HG02798 (cell line): ENCODE results near the gene ZNF394.

ENCODE experiments used
- ATAC-seq: cut with Tn5 transposase; IDR thresholded peaks from one replicate; pipeline ENCODE4 v1.9.1; 2021; ENCODE audit warnings: mild to moderate bottlenecking; ENCODE audit not compliant: unreplicated experiment, poor library complexity

The ZNF394 gene

DNA sequence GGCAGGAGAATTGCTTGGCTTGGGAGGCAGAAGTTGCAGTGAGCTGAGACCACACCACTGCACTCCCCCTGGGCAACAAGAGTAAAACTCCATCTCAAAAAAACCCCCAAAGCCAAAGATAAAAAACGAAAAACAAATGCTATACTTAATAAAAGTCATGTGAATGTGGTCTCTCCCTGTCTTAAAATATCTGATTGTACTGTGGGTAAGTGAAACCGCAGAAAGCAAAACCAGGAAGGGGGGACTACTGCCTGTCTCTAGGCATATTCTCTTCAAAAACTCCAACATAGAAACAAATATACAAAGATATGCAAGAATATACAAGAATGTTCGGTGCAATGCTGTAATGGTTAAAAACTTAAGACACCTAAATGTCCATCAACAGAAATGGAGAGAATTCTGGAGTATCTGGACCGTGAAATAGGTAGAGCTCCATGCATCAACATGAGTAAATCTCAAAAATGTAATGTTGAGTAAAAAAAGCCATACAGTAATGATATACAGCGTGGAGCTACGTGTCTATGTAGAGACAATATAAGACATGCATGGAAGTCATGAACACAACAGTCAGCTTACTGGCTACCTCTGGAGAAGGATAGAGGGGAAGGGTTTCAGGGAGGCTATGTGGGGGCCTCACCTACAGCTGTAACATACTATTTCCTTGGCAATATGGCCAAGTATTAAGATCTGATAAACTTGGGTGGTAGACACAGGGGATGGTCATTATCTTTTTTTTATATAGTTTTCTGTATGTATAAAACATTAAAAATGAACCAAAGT lies 2.1 kb downstream of the ZNF394 start:
- no peak for ATAC-seq

DNA sequence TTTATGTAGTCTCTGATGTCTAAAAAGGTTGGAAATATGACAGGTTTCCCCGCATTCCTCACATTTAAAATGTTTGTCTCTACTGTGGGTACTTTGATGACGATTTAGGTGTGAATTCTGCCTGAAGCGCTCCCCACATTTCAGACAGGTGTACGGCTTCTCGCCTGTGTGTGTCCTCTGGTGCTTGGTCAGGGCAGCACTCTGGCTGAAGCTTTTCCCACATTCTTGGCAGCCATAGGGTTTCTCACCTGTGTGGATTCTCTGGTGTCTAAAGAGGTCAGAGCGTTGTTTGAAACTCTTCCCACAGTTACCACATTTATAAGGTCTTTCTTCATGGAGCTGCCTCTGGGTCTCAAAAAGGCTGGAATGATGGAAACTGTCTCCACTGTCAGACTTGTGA lies 6.3 kb downstream of the ZNF394 start:
- no peak for ATAC-seq

DNA sequence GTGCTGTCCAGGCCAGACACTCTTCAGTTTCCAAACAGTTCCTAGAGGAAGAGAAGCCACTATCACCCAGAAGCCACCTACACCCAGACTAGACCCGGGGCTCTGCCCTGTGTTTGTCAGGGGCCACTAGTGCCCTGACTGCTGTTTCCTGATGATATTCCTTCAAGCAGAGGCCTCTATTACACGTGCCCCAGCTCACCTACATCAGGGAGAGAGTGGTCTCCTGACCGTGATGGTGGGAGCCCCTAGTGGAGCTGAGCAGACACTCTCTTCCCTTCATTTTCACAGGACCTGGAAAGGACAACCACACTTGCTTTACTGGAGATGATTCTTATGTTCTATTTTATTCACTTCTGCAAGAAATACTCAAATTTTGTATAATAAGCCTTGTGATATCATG lies 9.2 kb downstream of the ZNF394 start:
- no peak for ATAC-seq

DNA sequence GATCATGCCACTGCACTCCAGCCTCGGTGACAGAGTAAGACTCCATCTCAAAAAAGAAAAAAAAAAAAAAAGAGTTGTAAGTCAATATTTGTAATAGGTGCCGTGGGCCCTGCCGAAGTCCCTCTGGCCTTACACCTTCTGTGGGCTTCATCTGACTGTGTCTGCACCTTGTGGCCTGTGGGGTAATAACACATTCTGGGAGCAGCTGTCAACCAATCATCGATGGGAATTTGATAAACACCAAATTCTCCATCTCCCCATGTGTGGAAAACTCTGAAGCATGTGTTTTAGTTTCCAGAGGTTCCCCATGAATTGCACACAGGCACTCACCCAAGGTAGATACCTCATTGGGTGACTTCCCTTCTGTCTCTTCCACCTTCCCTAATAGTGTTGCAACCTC lies 10.8 kb downstream of the ZNF394 start:
- ATAC-seq = no peak

DNA sequence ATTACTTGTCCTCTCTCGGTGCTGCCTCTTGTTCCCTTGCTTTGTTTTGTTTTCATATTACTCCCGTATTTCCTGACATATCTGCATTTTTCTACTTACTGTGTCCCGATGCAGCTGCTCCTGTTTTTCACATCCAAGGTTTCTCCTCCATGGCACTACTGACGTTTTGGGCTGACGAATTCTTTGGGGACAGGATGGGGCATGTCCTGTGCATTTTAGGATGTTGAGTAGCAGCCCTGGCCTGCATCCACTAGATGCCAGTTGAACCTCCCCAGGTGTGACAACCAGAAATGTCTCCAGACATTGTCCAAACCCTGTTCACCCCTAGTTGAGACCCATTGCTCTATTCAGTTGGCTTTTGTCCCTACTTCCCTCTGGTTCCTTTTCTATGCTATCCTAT lies 15.0 kb downstream of the ZNF394 start:
- no peak for ATAC-seq

DNA sequence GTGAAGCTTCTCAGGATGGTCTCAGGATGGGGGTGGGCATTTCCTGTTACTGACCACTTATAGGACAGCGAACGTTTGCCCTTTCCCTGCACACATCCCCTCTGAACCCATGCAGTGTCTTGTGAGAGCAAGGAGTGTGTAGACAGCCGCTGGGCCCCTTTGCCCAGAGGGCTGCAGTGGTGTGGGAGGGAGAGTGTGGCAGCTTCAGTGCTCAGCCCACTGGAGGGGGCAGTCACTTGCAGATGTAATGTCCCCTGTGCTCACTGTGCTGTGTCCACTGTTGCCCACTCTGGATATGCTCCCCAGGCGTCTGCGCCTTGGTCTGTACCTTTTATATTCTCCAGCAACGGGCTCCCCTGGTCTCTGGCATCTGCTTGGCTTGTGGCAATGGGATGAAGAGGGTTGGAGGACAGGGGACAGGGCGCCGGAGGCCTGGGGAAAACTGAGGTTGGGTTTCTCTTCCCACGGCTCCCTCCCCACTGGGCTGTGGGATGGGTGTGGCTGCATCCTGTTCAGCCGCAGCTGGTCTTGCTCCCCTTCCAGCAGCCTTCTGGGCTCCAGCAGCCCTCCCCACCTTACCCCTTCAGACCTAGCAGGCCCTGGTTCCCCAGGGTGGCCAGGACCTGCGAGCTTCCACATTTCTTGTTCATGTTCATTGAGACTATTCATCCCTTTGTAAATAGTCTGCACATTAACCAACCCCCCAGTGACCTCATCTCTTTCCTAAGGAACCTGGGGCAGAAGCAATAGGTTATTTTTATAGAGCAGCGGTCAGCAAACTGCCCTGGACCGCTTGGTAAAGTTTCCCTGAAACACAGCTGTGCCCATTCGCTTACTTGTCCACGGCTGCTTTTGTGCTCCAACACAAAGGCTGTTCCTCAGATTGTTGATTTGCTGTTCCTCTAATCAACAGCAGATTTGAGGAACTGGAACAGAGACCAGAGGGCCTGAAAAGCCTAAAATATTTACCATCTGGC lies 21.3 kb downstream of the ZNF394 start:
- no peak for ATAC-seq

DNA sequence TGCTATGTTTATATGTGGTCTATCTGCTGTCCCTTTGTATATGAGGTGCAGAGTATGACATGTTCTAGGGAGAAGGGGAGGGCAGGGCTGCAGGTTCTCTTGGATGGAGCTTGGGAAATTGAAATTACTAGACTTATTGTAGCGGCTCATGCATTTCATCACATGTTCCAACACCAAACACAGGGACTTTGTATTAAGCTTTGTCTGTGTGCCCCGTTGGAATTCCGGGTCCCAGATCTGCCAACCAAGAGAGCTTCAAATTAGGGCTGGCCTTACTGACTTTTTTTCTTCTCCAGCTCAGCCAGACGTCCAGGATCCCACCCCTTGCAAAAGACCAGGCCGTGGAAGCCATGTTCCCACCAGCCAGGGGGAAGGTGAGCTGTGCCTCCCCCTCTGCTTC lies 24.0 kb downstream of the ZNF394 start:
- no peak for ATAC-seq

DNA sequence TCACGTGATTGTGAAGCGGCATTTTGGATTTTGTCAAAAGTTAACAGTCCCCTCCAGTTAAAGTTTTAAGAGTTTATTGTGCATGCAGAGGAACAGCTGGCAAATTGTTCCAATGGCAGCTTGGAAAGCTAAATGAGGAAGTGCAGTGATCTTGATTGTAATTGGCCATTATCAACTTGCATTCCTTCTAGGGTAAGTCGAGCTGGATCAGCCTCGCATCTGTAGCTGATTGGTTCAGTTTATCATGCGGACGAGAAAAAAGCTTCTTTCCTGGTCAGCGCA lies 26.8 kb downstream of the ZNF394 start:
- no peak for ATAC-seq

DNA sequence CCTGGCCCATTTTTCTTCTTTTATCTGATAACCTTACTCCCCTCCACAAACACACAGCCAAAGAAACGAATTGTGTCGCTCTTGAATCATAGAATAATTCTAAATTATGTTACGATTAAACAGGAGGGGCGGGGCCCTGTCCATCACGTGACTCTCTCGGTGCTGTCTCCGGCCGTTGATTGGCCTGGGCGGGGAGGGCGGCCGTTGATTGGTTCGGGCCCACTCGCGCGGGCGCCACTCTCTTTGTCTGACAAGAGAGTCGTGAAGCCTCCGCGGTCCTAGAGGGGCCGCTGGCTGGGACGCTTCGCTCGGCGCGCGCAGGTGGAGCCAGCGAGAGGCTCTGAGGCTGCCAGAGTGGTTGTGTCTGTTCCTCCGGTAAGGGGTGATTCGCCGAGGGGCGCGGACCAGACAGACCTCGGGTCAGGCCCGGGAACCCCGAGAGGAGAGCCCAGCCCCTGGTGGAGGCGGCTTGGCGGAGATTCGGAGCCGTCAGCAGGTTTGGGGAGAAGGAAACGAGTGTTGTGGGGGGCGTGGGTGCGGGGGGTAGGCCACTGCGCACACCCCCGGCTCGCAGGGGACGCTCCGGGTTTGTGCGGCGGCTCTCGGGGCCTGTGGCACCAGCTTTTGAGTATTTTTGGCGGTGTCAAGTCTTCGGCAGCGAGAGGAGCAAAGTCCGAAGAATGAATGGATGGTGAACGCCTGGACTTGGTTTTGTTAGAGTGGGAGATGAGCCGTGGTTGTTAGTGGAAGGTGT lies 27.3 kb downstream of the ZNF394 start, which contains the start of gene ZNF789:
TSS of gene ZNF789 (plus strand) at position 330 of the 754 bp plus-strand sequence. CDS start 3,567 bp downstream, outside the sequence.
- ATAC-seq = peak; percentile 97

DNA sequence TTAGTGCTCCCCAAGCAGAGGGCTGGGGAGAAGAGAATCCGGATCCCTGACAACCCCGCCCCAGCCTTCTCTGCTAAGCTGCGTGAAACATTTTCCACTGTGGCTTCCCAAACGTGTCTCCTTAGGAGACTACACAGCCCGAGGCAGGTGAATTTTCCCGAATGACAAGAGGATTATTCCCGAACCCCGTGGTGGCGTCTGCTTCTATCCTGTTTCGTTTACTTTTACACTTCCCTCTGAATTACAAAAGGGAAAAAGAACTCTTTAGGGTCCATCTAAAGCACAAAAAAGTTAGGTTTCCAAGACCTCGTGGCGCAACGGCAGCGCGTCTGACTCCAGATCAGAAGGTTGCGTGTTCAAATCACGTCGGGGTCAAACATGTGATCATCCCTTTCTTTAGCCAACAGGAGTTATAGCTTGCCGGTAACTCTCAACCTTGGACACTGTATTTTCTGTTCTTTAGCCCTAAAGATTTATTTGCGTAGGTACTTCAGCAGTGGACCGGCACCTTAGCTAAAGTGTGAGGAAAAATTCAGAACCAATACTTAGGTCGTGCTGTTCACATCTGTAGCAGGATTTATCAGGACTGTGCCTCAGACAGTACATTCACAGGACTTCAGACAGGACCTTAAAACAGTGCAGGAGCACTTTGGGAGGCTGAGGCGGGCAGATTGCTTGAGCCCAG lies 30.6 kb downstream of the ZNF394 start:
- no peak for ATAC-seq

DNA sequence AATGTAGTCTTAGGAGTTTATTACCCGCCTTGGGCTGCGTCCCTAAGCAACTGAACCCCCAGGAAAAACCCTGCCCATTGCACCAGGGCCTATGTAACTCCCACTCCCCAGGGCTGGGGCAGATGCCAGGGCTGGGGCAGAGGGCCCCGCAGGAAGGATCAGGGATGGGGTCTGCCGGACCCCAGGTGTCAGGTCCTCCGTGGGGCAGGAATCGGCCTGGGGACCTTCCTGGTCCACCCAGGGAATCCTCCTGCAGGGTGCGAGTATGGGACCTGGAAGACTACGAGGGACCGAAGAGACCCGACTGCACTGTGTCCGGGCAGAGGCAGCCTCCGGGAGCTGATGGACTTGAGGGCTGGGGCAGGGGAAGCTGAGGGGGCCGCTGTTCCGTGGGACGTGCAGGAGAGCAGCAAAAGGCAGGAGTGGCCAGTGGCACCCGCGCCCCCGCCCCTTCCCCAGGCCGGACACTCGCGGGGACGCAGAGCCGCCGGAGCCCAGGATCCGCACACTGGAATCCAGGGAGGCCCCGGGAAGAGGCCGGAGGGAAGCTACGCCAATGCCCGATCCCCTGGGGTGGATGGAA lies 31.7 kb downstream of the ZNF394 start:
- ATAC-seq = no peak

DNA sequence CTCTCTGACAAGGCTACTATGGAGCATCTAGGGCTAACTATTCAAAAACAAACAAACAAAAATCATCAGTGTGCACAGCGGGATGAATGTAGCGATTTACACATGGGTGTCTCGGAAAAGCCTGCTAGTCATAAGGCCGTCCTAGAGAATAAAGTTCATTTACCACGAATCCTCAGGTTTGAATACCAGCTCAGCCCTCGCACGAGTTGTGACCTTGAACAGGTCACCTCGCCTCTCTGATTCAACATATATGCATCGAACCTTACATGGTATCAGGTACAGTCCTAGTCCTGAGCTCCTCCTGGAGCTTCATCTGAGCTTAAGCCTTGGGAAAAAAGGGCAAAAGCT lies 34.7 kb downstream of the ZNF394 start:
- peak; percentile 3 for ATAC-seq

DNA sequence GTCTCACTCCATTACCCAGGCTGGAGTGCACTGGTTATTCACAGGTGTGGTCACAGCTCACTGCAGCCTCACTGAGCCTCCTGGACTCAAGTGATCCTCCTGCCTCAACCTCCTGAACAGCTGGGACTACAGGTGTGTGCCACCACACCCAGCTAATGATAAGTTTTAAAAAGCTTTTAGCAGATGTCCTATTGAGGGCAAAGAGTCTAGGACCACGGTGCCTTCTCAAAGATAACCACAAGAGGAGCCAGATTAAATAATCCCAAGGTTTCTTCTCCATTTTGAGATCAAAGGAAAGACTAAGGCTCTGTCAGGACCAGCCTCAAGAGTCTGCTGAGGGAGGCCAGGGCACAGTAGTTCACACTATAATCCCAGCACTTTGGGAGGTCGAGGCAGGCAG lies 38.9 kb downstream of the ZNF394 start:
- no peak for ATAC-seq

DNA sequence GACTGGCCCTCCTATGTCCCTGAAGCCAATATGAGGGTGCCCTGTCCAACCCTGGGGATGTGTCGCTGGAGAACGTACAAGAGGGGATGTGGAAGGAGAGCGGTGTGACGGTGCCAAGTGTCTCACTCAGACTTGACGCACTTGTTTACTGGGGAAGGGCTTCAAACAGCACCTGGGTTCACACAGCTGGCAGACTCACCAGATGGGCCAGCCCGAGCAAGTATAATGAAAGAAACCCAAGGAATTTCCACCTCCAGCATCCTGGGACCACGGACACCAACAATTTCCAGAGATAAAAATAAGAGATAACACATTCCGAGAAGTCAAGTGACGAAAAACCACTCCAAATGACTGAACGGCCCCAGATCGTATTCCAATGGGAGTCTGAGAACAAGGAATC lies 39.4 kb downstream of the ZNF394 start:
- no peak for ATAC-seq

DNA sequence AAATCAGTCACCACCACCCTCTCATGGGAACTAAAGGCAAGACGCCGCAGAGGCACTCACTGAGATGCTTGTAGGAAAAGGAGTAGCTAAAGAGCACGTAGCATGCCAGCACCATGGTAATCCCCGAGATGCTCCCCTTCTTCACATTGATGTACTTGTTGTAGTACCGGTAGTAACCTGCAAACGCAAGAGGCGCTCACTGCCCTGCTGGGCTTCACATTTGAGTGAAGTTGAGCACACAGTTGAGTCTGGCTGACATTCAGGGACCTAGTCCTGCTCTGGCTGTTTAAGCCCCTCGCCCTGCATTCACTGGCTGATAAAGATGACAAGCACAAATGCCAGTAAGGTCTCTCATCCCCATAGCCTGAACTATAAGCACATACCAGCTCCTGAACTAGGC lies 41.0 kb downstream of the ZNF394 start:
- no peak for ATAC-seq

DNA sequence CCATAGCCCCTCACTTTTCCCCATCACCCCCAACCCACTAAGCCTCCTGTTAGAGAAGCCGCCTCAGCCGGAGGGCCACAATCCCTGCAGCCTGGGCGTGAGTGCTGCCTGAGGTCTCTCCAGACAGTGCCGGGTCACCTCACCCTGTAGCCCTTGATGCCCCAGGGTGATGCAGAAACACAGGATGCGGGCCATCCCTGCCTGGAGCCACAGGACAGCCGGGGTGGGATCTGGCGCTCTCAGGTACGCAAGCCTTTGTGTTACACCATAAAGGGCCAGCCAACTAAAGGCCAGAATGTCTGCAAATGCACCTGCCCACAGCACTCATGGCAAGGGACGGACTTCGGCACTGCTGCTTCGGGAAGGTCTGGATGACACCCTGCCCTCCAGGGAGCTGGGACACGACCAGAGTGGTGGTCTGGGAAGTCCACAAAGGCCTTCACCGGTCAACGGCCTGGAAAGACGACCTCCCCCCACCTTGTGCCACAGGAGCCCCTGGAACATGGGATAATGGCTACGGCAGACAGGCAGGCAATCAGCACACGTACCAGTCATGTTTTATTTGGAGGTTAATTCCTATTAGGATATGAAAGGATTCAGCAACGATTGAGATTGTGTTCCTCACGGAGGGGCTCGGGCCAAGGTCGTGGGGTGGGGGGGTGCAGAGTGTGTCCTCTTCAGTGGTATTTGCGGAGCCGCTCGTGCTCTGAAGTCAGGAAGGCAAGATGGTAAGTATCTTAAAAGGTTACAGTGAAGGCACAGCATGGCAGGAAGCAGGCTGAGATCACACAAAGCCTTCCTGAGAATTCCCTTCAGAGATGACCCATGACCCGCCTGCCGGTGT lies 42.2 kb downstream of the ZNF394 start:
- ATAC-seq = no peak

DNA sequence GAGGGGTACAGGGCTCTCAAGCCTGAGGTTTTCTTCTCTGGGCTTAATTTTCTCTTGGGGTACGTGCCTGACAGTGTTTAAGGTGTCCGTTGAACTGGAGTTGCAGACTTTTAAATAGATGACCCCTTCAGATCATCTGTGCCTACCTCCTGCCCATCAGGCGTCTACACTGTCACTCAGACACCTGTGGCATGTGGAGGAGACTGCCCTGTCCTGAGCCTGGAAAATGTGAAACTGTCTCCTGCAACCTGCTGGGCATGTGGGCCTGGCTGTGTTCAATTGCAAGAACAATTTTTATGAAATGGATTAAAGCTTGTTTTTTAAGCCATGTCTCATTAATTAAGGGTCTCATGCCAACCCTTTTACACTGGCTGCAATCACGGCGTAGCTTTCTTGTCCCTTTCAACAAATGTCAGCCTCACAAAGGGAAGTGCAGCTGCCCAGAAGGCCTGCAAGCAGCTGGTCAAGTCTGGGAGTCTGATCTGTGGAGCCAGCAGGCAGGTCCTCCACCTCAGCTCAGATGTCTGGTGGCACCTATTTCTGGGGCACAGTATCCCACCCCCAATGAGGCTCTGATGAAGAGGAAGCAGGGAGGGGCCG lies 42.9 kb downstream of the ZNF394 start:
- no peak for ATAC-seq

DNA sequence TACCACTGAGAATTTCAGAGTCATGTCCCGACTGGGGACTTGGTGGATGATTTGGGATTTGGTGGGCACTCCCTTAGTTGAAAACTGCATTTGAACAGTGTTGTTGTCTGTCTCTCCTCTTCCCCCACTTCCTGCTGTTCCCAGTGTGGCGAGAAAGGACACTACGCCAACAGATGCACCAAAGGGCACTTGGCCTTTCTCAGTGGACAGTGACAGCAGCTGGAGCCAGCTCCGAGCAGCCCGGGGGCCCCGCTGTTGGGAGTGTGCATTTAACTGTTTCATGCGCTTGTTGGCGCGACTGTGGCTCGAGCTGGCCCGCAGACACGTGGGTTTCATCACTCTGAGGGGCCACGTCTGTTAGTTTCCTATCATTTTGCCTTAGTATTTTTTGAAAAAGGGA lies 43.8 kb downstream of the ZNF394 start:
- ATAC-seq = no peak

DNA sequence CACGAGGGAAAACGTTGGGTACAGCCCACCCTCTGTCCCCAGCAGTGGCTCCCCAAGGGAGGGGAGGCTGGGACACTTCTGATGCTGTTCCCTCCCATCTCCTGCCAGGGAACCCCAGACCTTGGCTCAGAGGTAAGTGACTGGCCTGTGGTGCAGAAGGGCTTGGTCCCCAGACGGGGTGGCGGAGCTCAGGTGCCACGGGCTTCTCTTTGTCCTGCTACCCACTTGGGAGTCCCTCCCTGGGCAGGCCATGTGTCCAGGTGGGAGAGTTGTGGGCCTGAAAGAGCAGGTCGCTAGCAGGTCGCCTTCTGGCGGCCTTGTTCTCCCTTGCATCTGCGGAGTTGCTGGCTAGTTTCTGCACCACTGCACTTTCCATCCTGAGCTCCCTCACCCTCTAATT lies 44.2 kb downstream of the ZNF394 start:
- ATAC-seq = no peak
